D341Med (cell line): ENCODE measurements around the gene VARS1.
"Not testable (repeated sequence)": the region's sequence is repeated elsewhere in the genome, so short reads cannot be mapped to it uniquely, and the experiment has no call there.

Experiments used
- DNase-seq: peaks from one replicate; pipeline ENCODE4 v3.0.0; 2012; ENCODE audit warnings: low spot score

VARS1 gene

DNA sequence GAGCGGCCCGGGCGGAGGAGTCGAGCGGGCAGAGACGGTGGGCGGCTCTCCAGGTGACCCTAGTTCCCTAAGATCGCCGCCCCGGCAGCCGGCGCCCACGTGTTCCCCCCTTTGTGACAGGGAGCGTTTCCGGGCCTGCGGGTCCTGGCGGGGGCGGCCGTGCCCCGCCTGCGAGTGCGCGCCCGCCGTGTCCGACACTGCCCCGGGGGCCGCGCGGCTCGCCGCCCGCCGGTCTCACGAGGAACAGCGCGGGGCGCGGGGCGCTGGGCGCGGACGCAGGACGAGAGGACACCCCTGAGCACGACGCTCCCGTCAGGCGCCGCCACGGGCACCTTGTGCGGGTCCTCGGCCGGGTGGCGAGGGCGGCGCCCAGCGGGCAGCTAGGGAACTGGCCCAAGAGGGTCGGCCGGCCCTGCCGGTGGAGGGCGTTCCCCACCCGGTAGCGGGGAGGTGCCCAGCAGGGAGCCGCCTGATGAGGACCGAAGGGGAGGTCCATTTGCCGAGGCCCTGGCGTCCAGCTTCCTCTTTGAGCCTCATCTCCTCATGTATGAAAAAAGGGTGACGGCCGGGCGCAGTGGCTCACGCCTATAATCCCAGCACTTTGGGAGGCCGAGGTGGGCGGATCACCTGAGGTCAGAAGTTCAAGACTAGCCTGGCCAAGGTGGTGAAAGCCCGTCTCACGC is at the start of gene VARS1:
TSS of gene VARS1 (minus strand) at position 137 of the 683 bp plus-strand sequence. CDS start 535 bp downstream, outside the sequence.
- peak; percentile 97 for DNase-seq

DNA sequence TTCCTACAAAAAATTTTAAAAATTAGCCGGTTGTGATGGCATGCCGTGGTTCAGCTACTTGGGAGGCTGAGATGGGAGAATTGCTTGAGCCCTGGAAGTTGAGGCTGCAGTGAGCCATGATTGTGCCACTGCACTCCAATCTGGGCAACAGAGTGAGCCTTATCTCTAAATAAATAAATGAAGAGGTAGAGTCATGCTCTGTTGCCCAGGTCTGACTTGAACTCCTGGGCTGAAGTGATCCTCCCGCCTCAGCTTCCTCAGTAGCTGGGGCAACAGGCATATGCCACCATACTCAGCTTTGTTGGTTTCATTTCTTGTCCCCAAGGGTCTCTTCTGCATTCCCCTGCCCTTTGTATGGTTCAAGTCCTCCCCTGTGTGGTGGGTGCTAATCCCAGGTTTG is 49.0 kb upstream of the VARS1 start:
- DNase-seq, result no peak

DNA sequence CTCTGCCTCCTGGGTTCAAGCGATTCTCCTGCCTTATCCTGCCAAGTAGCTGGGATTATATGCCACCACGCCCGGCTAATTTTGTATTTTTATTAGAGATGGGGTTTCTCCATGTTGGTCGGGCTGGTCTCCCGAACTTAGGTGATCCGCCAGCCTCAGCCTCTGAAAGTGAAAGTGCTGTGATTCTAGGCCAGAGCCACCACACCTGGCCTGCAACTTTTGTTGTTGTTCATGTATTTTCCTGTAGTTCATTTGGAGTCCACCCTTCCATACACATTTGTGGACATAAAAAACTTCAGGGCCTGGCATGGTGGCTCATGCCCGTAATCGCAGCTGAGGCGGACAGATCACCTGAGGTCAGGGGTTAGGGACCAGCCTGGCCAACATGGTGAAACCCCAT is 46.5 kb upstream of the VARS1 start:
- no peak for DNase-seq

DNA sequence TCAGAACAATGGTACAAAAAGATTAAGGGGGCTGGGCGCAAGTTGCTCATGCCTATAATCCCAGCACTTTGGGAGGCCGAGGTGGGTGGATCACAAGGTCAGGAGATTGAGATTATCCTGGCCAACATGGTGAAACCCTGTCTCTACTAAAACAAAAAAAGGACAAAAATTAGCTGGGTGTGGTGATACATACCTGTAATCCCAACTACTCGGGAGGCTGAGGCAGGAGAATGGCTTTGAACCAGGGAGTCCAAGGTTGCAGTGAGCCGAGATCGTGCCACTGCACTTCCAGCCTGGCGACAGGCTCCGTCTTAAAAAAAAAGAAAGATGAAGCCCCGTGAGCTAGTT is 44.2 kb upstream of the VARS1 start:
- DNase-seq, result not testable (repeated sequence)

DNA sequence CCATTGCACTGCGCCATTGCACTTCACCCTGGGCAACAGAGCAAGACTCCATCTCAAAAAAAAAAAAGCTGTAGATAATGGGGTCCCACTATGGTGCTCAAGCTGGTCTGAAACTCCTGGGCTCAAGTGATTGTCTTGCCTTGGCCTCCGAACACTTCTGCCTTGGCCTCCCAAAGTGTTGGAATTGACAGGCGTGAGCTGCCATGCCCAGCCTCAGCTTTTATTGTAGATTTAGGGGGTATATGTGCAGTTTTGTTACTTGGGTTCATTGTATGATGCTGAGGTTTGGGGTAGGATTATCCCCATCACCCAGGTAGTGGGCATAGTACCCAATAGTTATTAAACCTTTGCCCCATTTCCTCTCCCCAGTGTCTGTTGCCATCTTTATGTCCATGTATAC is 43.4 kb upstream of the VARS1 start:
- no peak for DNase-seq

DNA sequence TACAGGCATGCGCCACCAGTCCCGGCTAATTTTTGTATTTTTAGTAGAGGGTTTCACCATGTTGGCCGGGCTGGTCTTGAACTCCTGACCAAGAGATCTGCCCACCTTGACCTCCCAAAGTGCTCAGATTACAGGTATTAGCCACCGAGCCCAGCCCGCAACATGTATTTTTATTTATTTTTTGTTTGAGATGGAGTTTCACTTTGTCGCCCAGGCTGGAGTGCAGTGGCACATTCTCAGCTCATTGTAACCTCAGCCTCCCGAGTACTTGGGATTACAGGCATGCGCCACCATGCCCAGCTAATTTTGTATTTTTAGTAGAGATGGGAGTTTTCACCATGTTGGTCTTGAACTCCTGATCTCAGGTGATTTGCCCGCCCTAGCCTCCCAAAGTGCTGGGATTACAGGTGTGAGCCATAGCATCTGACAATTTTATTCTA is 42.6 kb upstream of the VARS1 start:
- not testable (repeated sequence) for DNase-seq

DNA sequence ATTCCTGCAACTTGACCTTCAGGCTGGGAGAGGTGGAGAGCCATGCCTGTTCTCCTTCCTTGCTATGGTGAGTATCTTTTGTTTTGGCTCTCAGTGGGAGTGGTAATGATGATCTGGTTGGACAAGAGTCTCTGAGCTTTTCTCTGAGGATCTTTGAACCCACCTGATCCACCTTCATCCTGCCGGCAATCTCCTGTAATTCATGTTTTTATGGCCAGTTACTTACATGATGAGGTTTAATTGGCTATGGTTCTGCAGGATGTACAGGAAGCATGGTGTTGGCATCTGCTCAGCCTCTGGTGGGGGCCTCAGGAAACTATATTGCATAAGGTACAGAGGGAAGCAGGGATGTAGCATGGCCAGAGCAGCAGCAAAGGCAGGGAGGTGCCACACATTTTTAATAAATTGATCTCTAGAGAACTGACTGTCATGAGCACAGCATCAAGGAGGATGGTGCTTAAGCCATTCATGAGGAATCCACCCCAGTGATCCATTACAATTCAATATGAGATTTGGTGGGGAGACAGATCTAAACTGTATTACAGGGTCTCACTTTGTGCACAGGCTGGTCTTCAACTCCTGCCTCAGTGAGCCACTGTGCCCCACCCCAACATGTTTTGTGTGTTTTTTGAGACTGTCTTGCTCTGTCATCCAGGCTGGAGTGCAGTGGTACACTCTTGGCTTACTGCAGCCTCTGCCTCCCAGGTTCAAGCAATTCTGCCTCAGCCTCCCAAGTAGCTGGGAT is 42.0 kb upstream of the VARS1 start:
- DNase-seq, result no peak

DNA sequence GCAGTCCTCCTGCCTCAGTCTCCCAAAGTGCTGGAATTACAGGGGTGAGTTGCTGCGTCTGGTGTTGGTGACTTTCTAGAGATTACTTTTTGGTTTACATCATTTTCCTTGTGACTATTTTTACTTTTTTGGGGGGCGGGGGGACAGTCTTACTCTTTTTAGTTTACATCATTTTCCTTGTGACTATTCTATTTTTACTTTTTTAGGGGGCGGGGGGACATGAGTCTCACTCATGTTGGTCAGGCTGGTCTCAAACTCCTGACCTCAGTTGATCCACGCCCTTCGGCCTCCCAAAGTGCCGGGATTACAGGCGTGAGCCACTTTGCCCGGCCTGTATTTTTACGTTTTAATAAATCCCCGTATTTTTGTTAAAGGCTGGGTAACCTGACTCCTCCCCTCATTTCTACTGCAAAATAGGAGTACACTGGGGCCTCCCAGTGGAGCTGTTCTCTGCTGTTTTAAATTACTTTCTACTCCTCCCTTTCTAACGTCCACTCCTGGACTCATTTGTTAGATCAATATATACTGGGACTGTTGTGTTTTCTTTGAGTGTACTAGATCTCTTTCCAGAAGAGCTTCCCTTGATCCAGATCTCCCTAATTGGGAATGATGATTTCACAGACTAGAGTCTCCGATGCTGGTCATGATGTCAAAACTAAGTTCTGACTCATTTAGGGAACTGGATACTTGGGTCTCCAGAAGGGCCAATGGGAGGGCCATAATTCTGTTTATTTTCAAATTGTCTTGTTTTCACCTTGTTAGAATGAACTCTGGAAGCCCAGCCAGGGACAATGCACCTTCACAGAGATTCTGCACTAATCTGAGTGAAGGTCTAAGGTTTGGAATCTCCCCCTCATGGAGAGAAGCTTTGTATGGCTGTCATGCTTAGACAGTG is 41.2 kb upstream of the VARS1 start:
- no peak for DNase-seq

DNA sequence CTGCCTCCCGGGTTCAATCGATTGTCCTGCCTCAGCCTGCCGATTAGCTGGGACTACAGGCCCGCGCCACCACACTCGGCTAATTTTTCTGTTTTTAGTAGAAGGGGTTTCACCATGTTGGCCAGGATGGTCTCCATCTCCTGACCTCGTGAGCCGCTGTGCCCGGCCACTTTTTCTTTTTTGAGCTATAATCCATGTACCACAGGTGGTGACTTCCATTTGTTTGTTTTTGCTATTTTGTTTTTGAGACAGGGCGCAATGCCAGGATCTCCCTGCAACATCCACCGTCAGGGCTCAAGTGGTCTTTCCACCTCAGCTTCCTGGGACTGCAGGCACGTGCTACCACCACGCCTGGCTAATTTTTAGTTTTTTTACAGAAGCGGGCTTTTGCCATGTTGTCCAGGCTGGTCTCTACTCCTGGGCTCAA is 40.5 kb upstream of the VARS1 start:
- DNase-seq, result no peak

DNA sequence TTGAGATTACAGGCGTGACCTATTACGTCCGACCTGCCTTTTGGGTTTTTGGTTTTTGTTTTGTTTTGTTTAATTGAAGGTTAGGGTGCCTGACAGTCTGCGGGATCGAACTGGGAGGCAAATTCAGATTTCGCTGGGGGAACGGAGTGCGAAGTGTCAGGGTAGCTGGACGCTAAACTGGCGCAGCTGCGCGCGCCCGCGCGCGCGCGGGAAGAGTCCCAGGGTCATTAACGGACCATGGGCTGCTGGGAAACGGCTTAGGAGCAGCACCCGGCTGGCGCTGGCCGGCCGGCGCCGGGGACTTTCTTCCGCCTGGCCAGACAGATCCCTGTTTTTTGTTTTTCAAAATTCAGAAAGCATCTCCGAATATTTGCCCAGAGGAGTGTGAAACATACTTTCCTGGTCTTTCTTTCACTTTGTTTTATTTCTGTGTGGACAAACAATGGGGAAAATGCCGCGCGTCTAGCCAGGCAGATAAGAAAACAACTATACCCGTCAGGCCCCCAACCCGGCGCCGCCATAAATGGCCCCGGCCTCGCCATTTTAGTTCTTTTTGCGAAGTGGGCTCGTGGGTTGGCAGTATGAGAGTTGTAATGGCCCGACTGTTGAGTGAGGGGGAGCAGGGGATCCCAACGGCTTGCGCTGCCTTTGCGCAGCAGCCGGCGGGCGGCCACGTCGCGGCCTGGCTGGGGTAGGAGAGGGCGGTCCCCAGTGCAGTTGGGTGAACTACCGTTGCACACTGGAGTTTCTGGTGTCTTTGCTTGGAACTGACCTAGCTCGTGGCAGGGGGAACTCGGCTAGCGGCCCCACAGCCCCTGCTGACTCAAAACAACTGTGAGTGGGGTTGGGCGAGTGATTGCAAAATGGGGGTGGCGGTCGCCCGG is 39.1 kb upstream of the VARS1 start:
- DNase-seq, result peak; percentile 93

DNA sequence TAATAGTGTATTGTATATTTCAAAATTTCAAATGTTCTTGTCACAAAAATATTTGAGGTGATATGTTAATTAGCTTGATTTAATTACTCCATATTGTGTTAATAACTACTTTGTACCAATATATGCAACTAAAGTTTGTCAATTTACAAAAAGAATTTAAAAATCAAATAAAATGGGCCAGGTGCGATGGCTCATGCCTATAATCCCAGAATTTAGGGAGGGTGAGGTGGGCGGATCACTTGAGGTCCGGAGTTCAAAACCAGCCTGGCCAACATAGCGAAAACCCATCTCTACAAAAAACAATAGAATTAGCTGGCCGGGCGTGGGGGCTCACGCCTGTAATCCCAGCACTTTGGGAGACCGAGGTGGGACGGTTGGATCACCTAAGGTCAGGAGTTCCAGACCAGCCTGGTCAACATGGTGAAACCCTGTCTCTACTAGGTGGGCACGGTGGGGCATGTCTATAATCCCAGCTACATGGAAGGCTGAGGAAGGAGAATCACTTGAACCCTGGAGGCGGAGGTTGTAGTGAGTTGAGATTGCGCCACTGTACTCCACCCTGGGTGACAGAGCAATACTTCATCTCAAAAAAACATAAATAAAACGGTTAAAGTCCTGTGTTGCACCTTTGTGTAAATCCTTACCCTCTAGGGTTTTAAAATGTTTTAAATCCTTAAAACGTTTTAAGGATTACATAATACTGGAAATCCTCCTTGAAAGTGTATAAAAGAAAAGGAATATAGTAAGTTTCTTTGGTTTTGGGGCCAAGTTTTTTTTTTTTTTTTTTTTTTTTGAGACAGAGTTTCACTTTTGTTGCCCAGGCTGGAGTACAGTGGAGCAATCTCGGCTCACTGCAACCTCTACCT is 36.0 kb upstream of the VARS1 start:
- no peak for DNase-seq

DNA sequence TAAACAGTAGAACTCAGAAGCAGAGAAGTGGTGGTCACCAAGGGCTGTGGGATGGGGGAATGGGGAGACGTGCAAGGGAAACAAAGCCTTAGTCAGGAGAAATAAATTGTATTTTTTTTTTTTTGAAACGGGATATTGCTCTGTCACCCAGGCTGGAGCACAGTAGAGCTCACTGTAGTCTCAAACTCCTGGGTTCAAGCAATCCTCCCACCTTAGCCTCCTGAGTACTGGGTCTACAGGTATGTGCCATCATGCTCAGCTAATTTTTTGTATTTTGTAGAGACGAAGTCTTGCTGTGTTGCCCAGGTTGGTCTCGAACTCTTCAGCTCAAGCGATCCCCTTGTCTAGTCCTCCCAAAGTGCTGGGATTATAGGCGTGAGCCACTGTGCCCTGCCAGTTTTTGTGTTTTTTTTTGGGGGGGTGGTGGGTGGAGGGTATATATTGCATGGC is 35.4 kb upstream of the VARS1 start:
- DNase-seq, result no peak

DNA sequence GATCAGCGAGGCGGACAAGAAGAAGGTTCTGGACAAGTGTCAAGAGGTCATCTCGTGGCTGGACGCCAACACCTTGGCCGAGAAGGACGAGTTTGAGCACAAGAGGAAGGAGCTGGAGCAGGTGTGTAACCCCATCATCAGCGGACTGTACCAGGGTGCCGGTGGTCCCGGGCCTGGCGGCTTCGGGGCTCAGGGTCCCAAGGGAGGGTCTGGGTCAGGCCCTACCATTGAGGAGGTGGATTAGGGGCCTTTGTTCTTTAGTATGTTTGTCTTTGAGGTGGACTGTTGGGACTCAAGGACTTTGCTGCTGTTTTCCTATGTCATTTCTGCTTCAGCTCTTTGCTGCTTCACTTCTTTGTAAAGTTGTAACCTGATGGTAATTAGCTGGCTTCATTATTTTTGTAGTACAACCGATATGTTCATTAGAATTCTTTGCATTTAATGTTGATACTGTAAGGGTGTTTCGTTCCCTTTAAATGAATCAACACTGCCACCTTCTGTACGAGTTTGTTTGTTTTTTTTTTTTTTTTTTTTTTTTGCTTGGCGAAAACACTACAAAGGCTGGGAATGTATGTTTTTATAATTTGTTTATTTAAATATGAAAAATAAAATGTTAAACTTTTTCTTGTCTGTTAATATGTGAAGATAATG is 34.2 kb upstream of the VARS1 start:
- DNase-seq, result no peak

DNA sequence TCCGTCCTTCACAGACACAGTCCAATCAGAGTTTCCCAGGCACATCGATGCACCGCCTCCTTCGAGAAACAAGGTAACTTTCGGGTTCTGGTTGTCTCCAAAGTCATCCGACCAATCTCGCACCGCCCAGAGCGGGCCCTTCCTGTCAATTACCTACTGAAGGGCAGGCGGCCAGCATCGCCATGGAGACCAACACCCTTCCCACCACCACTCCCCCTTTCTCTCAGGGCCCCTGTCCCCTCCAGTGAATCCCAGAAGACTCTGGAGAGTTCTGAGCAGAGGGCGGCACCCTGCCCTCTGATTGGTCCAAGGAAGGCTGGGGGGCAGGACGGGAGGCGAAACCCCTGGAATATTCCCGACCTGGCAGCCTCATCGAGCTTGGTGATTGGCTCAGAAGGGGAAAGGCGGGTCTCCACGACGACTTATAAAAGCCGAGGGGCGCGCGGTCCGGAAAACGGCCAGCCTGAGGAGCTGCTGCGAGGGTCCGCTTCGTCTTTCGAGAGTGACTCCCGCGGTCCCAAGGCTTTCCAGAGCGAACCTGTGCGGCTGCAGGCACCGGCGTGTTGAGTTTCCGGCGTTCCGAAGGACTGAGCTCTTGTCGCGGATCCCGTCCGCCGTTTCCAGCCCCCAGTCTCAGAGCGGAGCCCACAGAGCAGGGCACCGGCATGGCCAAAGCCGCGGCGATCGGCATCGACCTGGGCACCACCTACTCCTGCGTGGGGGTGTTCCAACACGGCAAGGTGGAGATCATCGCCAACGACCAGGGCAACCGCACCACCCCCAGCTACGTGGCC is 31.9 kb upstream of the VARS1 start, which contains the start of gene HSPA1B:
TSS of gene HSPA1B (plus strand) at position 453 of the 794 bp plus-strand sequence. CDS start at position 666, 213 bp downstream.
- DNase-seq, result peak; percentile 92

DNA sequence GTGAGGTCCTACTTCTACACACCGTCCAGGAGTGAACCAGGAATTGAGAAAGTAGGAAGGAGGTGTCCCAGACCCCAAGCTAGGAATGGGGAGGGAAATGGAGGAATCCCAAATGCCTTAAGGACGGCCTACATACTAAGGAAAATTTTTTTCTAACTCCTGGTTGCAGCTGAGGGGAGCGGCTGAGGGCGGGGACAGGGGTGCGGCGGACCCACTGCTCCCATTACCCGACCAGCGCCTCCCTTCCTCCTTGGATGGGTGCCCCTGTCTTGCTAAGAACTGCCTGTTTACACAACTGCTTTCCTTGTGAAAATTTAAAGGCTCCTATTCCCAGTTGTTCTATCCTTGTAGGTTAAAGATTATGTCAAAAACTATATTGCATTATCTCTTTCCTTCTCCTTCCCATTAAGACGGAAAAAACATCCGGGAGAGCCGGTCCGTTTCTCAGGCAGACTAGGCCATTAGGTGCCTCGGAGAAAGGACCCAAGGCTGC is 31.3 kb upstream of the VARS1 start:
- peak; percentile 82 for DNase-seq

DNA sequence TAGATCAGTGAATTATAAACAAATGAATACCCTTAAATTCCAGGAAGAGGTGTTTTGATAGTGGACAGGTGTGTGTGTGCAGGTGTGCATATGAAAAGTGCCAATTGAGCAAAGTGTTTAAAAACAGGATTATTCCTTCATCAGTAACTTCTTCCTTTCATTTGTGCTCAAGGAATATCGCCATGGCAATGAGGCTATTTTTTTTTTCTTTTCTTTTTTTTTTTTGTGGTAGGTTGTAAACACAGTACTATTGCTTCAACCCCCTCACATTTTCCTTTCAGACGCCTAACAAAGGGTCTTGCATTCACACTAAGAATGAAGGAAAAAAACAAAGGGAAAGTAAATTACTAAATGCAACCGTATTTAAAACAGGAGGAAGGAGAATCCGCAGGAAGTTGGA is 30.0 kb upstream of the VARS1 start:
- DNase-seq, result no peak

DNA sequence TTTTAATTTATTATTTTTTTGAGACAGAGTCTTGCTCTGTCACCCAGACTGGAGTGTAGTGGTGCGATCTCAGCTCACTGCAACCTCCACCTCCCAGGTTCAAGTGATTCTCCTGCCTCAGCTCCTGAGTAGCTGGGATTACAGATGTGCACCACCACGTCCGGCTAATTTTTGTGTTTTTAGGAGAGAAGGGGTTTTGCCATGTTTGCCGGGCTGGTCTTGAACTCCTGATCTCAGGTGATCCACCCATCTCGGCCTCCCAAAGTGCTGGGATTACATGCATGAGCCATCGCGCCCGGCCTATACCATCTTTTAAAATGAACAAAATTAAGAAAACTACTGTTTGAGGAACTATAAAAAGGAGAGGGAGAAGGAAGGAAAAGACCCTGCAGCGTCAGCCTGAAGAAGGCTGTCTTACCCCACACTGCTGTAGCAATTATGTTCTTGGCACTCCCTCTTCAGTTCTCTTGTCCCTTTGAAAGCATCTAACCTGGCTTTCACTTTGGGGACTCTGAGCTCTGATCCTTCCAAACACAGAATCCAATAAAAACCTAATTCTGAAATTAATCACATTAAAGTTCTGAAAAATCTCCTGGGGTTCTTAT is 28.1 kb upstream of the VARS1 start:
- DNase-seq, result not testable (repeated sequence)

DNA sequence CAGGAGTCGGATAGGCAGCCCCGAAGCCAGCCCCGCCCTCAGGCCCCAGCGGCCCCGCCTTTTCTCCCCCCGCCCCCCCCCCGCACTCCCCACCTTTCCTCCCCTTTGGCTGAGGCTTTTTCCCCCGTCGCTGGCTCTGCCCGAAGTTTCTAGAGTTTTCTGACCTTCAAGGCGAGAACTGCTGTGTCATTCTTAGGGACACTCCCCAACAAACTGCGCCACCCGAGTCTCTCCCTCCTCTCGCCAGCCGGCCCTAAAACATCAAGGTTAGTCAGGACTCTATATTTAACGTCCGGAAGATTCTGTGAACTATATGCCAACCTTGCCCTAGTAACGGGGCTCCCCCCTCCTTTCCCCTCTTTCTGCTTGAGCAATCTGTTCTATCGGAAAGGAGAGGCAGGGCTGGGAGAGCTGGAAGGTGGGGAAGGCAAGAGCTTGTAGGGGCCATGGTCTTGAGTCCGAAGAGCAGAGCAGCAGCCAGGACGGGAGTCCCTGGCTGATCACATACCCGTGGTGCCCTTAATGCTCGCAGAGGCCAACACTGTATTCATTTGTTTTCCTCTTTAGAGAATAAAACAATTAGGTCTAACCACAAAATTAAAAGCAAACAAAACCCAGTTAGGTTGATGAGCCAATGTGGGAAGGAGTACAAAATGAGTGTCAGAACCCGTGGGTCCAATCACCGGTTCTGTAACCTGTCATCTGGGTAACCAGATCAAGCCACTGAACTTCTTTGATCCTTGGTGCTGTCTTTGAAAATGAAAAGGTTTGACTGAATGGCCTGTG is 26.7 kb upstream of the VARS1 start:
- DNase-seq, result peak; percentile 71
